Measurements from ENCODE around the gene MUC3A. TPM values are rescaled to one million over a fixed set of nuclear protein-coding genes. Genes with fewer than 3 reads are reported as not detected.

The MUC3A gene
- total and polyA plus RNA-seq, 2 experiments from 2014 or later, result 16.3 to 44.4 TPM

DNA sequence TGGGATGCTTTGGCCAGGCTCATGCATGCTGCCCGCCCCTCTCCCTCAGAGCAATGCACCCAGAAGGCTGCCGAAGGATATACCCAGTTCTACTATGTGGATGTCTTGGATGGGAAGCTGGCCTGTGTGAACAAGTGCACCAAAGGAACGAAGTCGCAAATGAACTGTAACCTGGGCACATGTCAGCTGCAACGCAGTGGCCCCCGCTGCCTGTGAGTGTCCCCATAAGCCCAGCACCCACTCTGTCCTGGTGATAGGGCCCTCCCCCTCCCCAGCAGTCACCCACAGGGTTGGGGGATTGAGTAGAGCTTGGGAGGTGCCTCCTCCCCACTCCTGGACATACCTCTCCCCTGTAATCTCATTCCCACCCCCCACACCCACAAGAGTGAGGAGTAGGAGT is 63.6 kb downstream of the MUC3A start:
- Histone ChIP-seq H4K20me1 (replicated peaks; ENCODE audit: insufficient read depth) (no peaks in the 10 kb centered on the region), H3K4me2 (no peak overlapping the region), H3K4me3 (no peak overlapping the region), H3K27ac (ENCODE audit: low read depth) (no peak overlapping the region), H3F3A (replicated peaks; ENCODE audit: low read depth) (0 out of 2 replicates have a peak, but pooled peaks cover 7% of the 10 kb centered on the region), H3K27me3 (ENCODE audit: insufficient read depth) (no peaks in the 10 kb centered on the region), H3K79me2 (replicated peaks; ENCODE audit: insufficient read depth) (no peaks in the 10 kb centered on the region), H3K36me3 (ENCODE audit: insufficient read depth) (no peaks in the 10 kb centered on the region), H3K4me1 (ENCODE audit: insufficient read depth) (peaks cover 9% of the 10 kb centered on the region), H3K9me2 (ENCODE audit: insufficient read depth) (no peaks in the 10 kb centered on the region), H2AFZ (no peak overlapping the region)
- H3K4me3 Mint-ChIP-seq, result no peak overlapping the region
- H3K9me3 Mint-ChIP-seq, result peaks cover 3% of the 10 kb centered on the region; the same call in 2 of the 3 replicates
- peaks cover 15% of the 10 kb centered on the region for H3K4me1 Mint-ChIP-seq
- no peak overlapping the region for H3K27ac Mint-ChIP-seq
- DNase-seq (ENCODE audit: low spot score) (no peak), ATAC-seq (no peak)
- H3K27me3 Mint-ChIP-seq (ENCODE audit: insufficient read depth, low read depth, poor library complexity), result peaks cover 17% of the 10 kb centered on the region
- peaks cover 14% of the 10 kb centered on the region for H3K36me3 Mint-ChIP-seq (ENCODE audit: low read depth)
- TF ChIP-seq EZH2 (IDR thresholded peaks at IDR 0.05; ENCODE audit: low read depth, unreplicated experiment) (no peak), CREB1 (CRISPR knock-in tag; IDR thresholded peaks at IDR 0.05; ENCODE audit: low read depth) (no peak), ZNF114 (CRISPR knock-in tag; IDR thresholded peaks at IDR 0.05) (no peak), ZNF331 (CRISPR knock-in tag; IDR thresholded peaks at IDR 0.05; ENCODE audit: low read depth) (no peak), JUNB (IDR thresholded peaks at IDR 0.05; ENCODE audit: unreplicated experiment) (no peak), EZH2phosphoT487 (IDR thresholded peaks at IDR 0.05; ENCODE audit: unreplicated experiment) (no peak)
- TF ChIP-seq, protein P1, sequence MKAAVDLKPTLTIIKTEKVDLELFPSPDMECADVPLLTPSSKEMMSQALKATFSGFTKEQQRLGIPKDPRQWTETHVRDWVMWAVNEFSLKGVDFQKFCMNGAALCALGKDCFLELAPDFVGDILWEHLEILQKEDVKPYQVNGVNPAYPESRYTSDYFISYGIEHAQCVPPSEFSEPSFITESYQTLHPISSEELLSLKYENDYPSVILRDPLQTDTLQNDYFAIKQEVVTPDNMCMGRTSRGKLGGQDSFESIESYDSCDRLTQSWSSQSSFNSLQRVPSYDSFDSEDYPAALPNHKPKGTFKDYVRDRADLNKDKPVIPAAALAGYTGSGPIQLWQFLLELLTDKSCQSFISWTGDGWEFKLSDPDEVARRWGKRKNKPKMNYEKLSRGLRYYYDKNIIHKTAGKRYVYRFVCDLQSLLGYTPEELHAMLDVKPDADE (IDR thresholded peaks at IDR 0.05), result no peak
- TF ChIP-seq, protein P2, sequence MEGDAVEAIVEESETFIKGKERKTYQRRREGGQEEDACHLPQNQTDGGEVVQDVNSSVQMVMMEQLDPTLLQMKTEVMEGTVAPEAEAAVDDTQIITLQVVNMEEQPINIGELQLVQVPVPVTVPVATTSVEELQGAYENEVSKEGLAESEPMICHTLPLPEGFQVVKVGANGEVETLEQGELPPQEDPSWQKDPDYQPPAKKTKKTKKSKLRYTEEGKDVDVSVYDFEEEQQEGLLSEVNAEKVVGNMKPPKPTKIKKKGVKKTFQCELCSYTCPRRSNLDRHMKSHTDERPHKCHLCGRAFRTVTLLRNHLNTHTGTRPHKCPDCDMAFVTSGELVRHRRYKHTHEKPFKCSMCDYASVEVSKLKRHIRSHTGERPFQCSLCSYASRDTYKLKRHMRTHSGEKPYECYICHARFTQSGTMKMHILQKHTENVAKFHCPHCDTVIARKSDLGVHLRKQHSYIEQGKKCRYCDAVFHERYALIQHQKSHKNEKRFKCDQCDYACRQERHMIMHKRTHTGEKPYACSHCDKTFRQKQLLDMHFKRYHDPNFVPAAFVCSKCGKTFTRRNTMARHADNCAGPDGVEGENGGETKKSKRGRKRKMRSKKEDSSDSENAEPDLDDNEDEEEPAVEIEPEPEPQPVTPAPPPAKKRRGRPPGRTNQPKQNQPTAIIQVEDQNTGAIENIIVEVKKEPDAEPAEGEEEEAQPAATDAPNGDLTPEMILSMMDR (conservative IDR thresholded peaks at IDR 0.05; ENCODE audit: low read depth in 2 of 2), result no peak
- TF ChIP-seq, protein P3, sequence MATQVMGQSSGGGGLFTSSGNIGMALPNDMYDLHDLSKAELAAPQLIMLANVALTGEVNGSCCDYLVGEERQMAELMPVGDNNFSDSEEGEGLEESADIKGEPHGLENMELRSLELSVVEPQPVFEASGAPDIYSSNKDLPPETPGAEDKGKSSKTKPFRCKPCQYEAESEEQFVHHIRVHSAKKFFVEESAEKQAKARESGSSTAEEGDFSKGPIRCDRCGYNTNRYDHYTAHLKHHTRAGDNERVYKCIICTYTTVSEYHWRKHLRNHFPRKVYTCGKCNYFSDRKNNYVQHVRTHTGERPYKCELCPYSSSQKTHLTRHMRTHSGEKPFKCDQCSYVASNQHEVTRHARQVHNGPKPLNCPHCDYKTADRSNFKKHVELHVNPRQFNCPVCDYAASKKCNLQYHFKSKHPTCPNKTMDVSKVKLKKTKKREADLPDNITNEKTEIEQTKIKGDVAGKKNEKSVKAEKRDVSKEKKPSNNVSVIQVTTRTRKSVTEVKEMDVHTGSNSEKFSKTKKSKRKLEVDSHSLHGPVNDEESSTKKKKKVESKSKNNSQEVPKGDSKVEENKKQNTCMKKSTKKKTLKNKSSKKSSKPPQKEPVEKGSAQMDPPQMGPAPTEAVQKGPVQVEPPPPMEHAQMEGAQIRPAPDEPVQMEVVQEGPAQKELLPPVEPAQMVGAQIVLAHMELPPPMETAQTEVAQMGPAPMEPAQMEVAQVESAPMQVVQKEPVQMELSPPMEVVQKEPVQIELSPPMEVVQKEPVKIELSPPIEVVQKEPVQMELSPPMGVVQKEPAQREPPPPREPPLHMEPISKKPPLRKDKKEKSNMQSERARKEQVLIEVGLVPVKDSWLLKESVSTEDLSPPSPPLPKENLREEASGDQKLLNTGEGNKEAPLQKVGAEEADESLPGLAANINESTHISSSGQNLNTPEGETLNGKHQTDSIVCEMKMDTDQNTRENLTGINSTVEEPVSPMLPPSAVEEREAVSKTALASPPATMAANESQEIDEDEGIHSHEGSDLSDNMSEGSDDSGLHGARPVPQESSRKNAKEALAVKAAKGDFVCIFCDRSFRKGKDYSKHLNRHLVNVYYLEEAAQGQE (IDR thresholded peaks at IDR 0.05; ENCODE audit: unreplicated experiment), result no peak

DNA sequence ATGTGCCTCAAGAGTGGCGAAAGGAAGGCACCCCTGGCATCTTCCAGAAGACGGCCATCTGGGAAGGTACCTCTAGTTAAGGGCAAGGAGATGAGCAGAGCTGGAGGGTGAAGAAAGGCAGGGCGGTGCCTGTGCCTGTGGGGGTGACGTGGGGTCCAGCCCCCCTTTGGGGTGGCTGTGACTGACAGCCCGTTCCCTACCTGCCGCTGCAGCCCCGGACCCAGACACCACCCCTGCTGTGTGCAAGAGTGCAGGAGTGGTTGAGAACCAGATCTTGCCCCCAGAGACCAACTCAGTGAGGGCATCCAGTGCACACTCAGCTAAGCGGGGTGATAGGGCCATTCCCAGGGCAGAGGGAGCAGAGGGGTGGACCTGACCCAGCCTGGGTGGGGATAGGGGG is 66.3 kb downstream of the MUC3A start:
- Mint-ChIP-seq H3K4me1 (peaks cover 21% of the 10 kb centered on the region), H3K9me3 (no peaks in the 10 kb centered on the region; the same call in 2 of the 3 replicates), H3K27me3 (ENCODE audit: insufficient read depth, low read depth, poor library complexity) (peaks cover 14% of the 10 kb centered on the region), H3K36me3 (ENCODE audit: low read depth) (peaks cover 14% of the 10 kb centered on the region), H3K4me3 (peak overlapping the region; percentile 83), H3K27ac (no peak overlapping the region)
- Histone ChIP-seq H3F3A (replicated peaks; ENCODE audit: low read depth) (peaks cover 15% of the 10 kb centered on the region; the same call in 1 of the 2 replicates), H3K4me3 (peak overlapping the region; percentile 92; the same call in 1 of the 2 replicates), H3K36me3 (ENCODE audit: insufficient read depth) (no peaks in the 10 kb centered on the region), H3K9me2 (ENCODE audit: insufficient read depth) (no peaks in the 10 kb centered on the region), H3K79me2 (replicated peaks; ENCODE audit: insufficient read depth) (no peaks in the 10 kb centered on the region), H4K20me1 (replicated peaks; ENCODE audit: insufficient read depth) (no peaks in the 10 kb centered on the region), H3K27ac (ENCODE audit: low read depth) (no peak overlapping the region), H3K27me3 (ENCODE audit: insufficient read depth) (no peaks in the 10 kb centered on the region), H2AFZ (no peak overlapping the region), H3K4me2 (peak overlapping the region; percentile 97), H3K4me1 (ENCODE audit: insufficient read depth) (peaks cover 19% of the 10 kb centered on the region)
- ATAC-seq, result no peak
- DNase-seq (ENCODE audit: low spot score), result no peak
- TF ChIP-seq EZH2phosphoT487 (IDR thresholded peaks at IDR 0.05; ENCODE audit: unreplicated experiment), result no peak
- TF ChIP-seq, protein P2 (conservative IDR thresholded peaks at IDR 0.05; ENCODE audit: low read depth in 2 of 2), result no peak
- no peak for TF ChIP-seq JUNB (IDR thresholded peaks at IDR 0.05; ENCODE audit: unreplicated experiment)
- TF ChIP-seq EZH2 (IDR thresholded peaks at IDR 0.05; ENCODE audit: low read depth, unreplicated experiment), result no peak
- TF ChIP-seq, protein P1 (IDR thresholded peaks at IDR 0.05), result no peak
- TF ChIP-seq STAT1 (IDR thresholded peaks at IDR 0.05; ENCODE audit: unreplicated experiment), result no peak
- no peak for TF ChIP-seq CREB1 (CRISPR knock-in tag; IDR thresholded peaks at IDR 0.05; ENCODE audit: low read depth)
